GM15510 (cell line): ENCODE results near the gene IL1RAPL1.

Source experiments
- POLR2A ChIP-seq: IDR thresholded peaks from 3 replicates; pipeline ENCODE4 v1.6.1; 2011; ENCODE audit warnings: borderline replicate concordance; ENCODE audit not compliant: insufficient read length; ENCODE audit errors: extremely low read depth

The IL1RAPL1 gene

GRCh38 chrX:28586981-28587551, at the start of gene IL1RAPL1:
IL1RAPL1 (plus strand) TSS chrX:28587446.
- TF ChIP-seq POLR2A, result no peak

DNA sequence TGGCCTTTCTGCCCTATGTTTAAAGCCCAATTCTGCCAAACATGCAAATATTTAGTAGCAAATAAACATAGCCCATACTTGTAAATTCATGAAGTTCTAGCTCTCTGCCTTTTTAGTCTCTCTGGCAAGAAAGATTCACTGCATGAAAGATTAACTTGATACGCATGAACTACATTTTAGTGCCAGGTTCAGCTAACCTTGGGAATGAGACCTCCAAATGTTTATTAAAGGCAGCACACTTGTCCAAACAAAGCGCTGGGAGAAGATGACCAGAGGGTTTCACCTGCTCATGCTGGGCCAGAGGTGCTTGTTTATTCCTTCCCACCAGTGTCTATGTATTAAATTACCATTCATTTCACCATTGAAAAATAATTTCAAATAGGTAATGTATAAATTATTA, 44.5 kb upstream of the IL1RAPL1 start:
- TF ChIP-seq POLR2A, result no peak

- TF ChIP-seq POLR2A, result no peak
Measured at GRCh38 chrX:28549838-28550237, 37.4 kb upstream of the IL1RAPL1 start.

GRCh38 chrX:28550331-28550872, 36.8 kb upstream of the IL1RAPL1 start:
- TF ChIP-seq POLR2A, result no peak

GRCh38 chrX:28552322-28552721, 34.9 kb upstream of the IL1RAPL1 start:
- no peak for TF ChIP-seq POLR2A

DNA sequence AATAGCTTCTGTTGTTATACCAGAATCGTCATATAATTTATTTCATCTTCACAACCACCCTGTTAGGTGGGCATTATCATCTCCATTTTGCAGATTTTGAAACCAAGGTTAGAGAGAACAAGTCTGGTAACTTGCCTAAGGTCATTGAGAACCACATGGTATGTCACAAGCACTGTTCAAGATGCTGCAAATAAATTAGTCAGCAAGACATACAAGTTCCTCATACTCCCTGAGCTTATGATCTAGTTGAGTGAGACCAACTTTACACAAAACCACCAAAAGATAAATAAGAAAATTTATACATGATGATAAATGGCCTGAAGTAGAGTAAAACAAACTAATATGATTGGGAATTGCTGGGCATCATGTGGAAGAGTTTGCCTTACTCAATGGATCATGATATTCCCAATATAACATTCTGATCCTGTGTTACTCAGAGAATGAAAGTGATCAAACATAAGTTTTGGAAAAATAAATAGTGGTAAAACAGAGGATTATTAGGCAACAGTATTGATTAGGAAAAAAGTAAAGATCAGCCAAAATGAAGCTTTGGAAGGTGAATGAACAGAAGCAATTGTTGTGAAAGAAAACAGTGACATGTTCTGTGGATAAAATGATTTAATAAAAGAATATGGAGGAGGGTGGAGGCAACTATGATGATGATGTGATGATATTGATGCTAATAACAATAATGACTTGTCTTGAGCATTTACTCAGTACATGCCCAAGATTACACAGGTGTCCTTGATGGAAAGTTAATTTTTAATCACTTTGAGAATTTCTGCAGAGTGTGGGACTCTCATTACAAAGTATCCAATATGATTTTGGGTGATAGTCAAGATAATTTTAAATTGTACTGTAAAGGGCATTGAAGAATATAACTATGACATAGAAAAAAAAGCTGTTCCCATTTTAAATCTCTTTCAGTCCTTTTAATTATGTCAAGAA, 34.1 kb upstream of the IL1RAPL1 start:
- TF ChIP-seq POLR2A, result no peak

GRCh38 chrX:28576117-28576516, 11.1 kb upstream of the IL1RAPL1 start:
- no peak for TF ChIP-seq POLR2A

DNA sequence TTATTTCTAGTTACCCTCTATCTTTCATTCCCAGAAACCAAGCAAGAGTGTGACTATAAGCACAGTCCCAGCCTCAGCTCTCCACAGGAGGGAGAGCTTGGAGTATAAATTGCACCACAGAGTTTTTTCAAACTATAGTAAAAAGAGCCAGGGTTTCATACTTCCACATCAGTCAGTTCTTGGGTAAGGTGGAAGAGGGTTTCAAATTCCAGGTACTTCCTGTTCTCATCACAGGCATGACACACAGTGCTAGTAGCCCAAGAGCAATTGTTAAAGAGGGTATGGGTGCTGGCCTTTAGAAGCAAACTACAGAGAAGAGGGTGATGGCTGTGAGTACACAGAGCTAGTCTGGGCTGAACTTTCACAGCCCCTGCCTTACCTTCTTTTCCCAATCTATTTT, 5.7 kb upstream of the IL1RAPL1 start:
- no peak for TF ChIP-seq POLR2A

DNA sequence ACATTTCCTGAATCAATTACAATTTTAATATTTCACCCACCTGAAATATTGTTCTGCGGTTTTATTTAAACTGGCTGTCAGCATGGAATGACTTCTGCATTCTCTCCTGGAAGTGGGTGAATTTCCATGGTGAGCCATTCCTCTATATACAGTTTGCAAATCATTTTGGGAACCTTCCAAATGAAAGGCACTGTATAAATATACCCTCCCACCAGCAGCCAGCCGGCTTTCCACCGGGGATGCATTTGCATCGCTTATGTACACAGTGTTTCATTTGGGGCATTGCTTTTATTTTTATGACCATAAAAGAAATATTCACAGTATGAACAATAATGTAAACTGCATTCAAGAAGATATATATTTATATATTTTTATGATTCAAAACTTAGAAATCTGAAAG, 4.7 kb upstream of the IL1RAPL1 start:
- no peak for TF ChIP-seq POLR2A

GRCh38 chrX:28584025-28584424, 3.2 kb upstream of the IL1RAPL1 start:
- no peak for TF ChIP-seq POLR2A

- no peak for TF ChIP-seq POLR2A
Measured at GRCh38 chrX:28585767-28586166, 1.5 kb upstream of the IL1RAPL1 start.

- TF ChIP-seq POLR2A, result no peak
Measured at GRCh38 chrX:28586286-28586685, 960 bp upstream of the IL1RAPL1 start.

DNA sequence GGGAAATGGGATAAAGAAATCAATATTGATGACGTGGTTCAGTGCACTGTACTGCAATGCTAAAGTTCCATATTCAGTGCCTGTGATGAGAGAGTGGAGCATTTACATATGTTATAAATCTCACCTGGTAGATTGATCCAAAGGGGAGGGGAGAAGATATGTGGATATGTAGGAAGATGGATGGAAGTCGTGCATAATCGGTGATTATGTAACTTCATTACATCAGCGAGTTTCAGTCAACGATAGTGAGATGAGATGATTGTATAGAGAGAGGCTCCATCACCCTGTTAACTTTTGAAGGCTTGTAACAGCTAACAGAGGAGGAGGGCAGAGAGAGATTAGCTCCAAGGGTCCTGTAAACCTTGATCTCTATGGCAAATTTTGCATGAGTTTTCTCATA, 1.8 kb downstream of the IL1RAPL1 start:
- TF ChIP-seq POLR2A, result no peak

DNA sequence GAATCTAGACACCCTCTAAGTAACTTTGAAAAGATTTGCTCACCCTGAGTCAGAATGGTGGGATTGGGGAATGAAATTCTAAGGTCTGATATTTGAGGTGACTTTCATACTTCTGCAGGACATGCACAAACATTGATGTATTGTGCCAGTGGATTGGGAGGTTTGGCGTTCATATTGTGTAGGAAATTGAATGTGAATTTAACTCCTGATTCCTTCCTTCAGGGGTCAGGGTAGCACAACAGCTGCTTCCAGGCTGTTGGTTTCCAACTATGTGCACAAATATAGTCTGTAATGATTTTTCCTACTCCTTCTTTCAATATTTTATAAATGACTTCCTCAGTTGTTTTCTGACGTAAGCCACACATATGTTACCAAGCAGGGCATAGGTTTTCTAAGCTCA, 3.1 kb downstream of the IL1RAPL1 start:
- TF ChIP-seq POLR2A, result no peak

GRCh38 chrX:28591542-28591941, 4.3 kb downstream of the IL1RAPL1 start:
- no peak for TF ChIP-seq POLR2A

DNA sequence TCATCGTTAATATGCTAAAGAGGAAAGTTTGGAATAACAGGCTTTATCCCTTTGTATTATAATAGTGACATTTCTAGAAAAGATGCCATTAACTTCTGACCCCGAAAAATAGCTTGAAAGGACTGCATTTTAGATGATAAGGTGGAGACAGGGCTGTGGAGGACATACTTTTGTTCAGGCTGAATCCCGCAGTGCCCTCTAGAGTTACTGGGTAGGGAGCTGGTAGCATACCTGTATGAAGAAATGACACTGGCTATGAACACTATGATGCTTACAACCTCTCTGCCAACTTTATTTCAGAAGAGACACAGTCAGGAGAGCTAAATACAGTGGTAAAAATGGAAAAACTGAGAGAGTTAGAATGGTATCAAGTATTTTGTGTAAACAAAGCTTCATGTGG, 8.1 kb downstream of the IL1RAPL1 start:
- TF ChIP-seq POLR2A, result no peak
